H9 (cell line): Measurements from ENCODE around the gene FXYD4. TPM values are rescaled to one million over a fixed set of nuclear protein-coding genes. Genes with fewer than 3 reads are reported as not detected.

Experiments used
- DNase-seq: peaks from one replicate; pipeline ENCODE4 v3.0.0-alpha.2; 2017
- H2AFZ ChIP-seq: one replicate; pipeline ENCODE4 v1.6.1; 2013; ENCODE audit warnings: mild to moderate bottlenecking, low read length, control low read depth, moderate library complexity
- H2AK5ac ChIP-seq: 2 replicates; pipeline ENCODE4 v1.6.1; 2013; ENCODE audit warnings: low read length, control low read depth, mixed read lengths; ENCODE audit not compliant: insufficient read length
- H2BK120ac ChIP-seq: one replicate; pipeline ENCODE4 v1.6.1; 2013; ENCODE audit warnings: low read depth, mild to moderate bottlenecking, low read length, control low read depth, inconsistent platforms; ENCODE audit not compliant: poor library complexity, severe bottlenecking
- H2BK12ac ChIP-seq: 2 replicates; pipeline ENCODE4 v1.6.1; 2013; ENCODE audit warnings: low read length, control low read depth, mixed read lengths, low read depth; ENCODE audit not compliant: insufficient read length
- H2BK15ac ChIP-seq: 2 replicates; pipeline ENCODE4 v1.6.1; 2013; ENCODE audit warnings: low read depth, low read length, control low read depth
- H2BK20ac ChIP-seq: one replicate; pipeline ENCODE4 v1.6.1; 2013; ENCODE audit warnings: low read depth, mild to moderate bottlenecking, low read length, control low read depth, inconsistent platforms; ENCODE audit not compliant: poor library complexity, severe bottlenecking
- H2BK5ac ChIP-seq: 2 replicates; pipeline ENCODE4 v1.6.1; 2013; ENCODE audit warnings: low read length, control low read depth, mixed read lengths; ENCODE audit not compliant: insufficient read length
- H3K14ac ChIP-seq: 2 replicates; pipeline ENCODE4 v1.6.1; 2013; ENCODE audit warnings: low read length, control low read depth; ENCODE audit not compliant: insufficient read depth
- H3K18ac ChIP-seq: 2 replicates; pipeline ENCODE4 v1.6.1; 2013; ENCODE audit warnings: low read depth, mild to moderate bottlenecking, mixed read lengths, low read length, control low read depth; ENCODE audit not compliant: insufficient read length
- H3K23ac ChIP-seq: 2 replicates; pipeline ENCODE4 v1.6.1; 2013; ENCODE audit warnings: low read length, control low read depth, mixed read lengths, low read depth; ENCODE audit not compliant: insufficient read length
- H3K23me2 ChIP-seq: 2 replicates; pipeline ENCODE4 v1.6.1; 2013; ENCODE audit warnings: low read depth, mild to moderate bottlenecking, mixed read lengths, low read length, control low read depth; ENCODE audit not compliant: insufficient read length, poor library complexity, severe bottlenecking
- H3K27ac ChIP-seq: 2 replicates; pipeline ENCODE4 v1.5.1; 2013; ENCODE audit warnings: low read length, control low read depth, mixed read lengths, low read depth; ENCODE audit not compliant: insufficient read length
- H3K27me3 ChIP-seq: 2 replicates; pipeline ENCODE4 v1.6.1; 2013; ENCODE audit warnings: low read length, control low read depth, inconsistent platforms; ENCODE audit not compliant: insufficient read depth
- H3K4ac ChIP-seq: 2 replicates; pipeline ENCODE4 v1.6.1; 2013; ENCODE audit warnings: low read depth, mild to moderate bottlenecking, control low read depth, inconsistent platforms, low read length, moderate library complexity
- H3K4me1 ChIP-seq: 2 replicates; pipeline ENCODE4 v1.6.1; 2013; ENCODE audit warnings: low read length, control low read depth, inconsistent platforms; ENCODE audit not compliant: insufficient read depth
- H3K4me2 ChIP-seq: 2 replicates; pipeline ENCODE4 v1.6.1; 2013; ENCODE audit warnings: low read length, control low read depth, mixed read lengths; ENCODE audit not compliant: insufficient read length, insufficient read depth
- H3K56ac ChIP-seq: 2 replicates; pipeline ENCODE4 v1.6.1; 2013; ENCODE audit warnings: low read depth, mild to moderate bottlenecking, mixed read lengths, low read length, control low read depth; ENCODE audit not compliant: insufficient read length
- H3K79me1 ChIP-seq: 2 replicates; pipeline ENCODE4 v1.6.1; 2013; ENCODE audit warnings: low read depth, mild to moderate bottlenecking, moderate library complexity, low read length, control low read depth, inconsistent platforms; ENCODE audit not compliant: insufficient read depth, poor library complexity, severe bottlenecking
- H3K79me2 ChIP-seq: 2 replicates; pipeline ENCODE4 v1.6.1; 2013; ENCODE audit warnings: low read length, control low read depth, inconsistent platforms; ENCODE audit not compliant: insufficient read depth
- H3K9ac ChIP-seq: 2 replicates; pipeline ENCODE4 v1.6.1; 2013; ENCODE audit warnings: low read length, control low read depth, mixed read lengths; ENCODE audit not compliant: insufficient read length; ENCODE audit errors: extremely low read depth
- H3K9me3 ChIP-seq: one replicate; pipeline ENCODE4 v1.6.1; 2013; ENCODE audit warnings: low read depth, low read length, inconsistent platforms; ENCODE audit not compliant: control insufficient read depth
- H3T11ph ChIP-seq: one replicate; pipeline ENCODE4 v1.6.1; 2013; ENCODE audit warnings: mild to moderate bottlenecking, low read length, control low read depth, inconsistent platforms
- H4K20me1 ChIP-seq: one replicate; pipeline ENCODE4 v1.6.1; 2013; ENCODE audit not compliant: control insufficient read depth, insufficient read length, insufficient read depth
- H4K5ac ChIP-seq: 2 replicates; pipeline ENCODE4 v1.6.1; 2013; ENCODE audit warnings: low read depth, mild to moderate bottlenecking, mixed read lengths, low read length, control low read depth; ENCODE audit not compliant: insufficient read length
- H4K8ac ChIP-seq: replicated peaks from 2 replicates; pipeline ENCODE4 v1.6.1; 2013; ENCODE audit warnings: low read length, control low read depth, mixed read lengths, low read depth; ENCODE audit not compliant: insufficient read length
- H4K91ac ChIP-seq: 2 replicates; pipeline ENCODE4 v1.6.1; 2013; ENCODE audit warnings: low read depth, mild to moderate bottlenecking, moderate library complexity, mixed read lengths, low read length, control low read depth; ENCODE audit not compliant: insufficient read length
- H3K27ac Mint-ChIP-seq, 3 experiments: 2 replicates in 2 of 3; 3 replicates in 1 of 3; pipeline ENCODE4 v1.8.0; 2020 to 2021; ENCODE audit warnings: mixed read lengths in 3 of 3, mild to moderate bottlenecking in 1 of 3, moderate library complexity in 1 of 3
- H3K27me3 Mint-ChIP-seq: 2 replicates; pipeline ENCODE4 v1.8.0; 2021; ENCODE audit warnings: low read depth, mild to moderate bottlenecking, moderate library complexity, mixed read lengths
- H3K36me3 Mint-ChIP-seq, 3 experiments: 2 replicates in 2 of 3; 3 replicates in 1 of 3; pipeline ENCODE4 v1.8.0; 2020 to 2021; ENCODE audit warnings: low read depth in 3 of 3, mixed read lengths in 3 of 3; ENCODE audit not compliant: insufficient read depth in 1 of 3
- H3K4me1 Mint-ChIP-seq, 2 experiments: 2 replicates each; pipeline ENCODE4 v1.8.0; 2020; ENCODE audit warnings: mixed read lengths in 2 of 2
- H3K4me3 Mint-ChIP-seq, 2 experiments: 2 replicates in 1 of 2; 3 replicates in 1 of 2; pipeline ENCODE4 v1.8.0; 2020 to 2021; ENCODE audit warnings: mild to moderate bottlenecking in 2 of 2, mixed read lengths in 2 of 2, moderate library complexity in 1 of 2
- H3K9me3 Mint-ChIP-seq, 2 experiments: 2 replicates in 1 of 2; 3 replicates in 1 of 2; pipeline ENCODE4 v1.8.0; 2020; ENCODE audit warnings: mild to moderate bottlenecking in 2 of 2, mixed read lengths in 2 of 2, moderate library complexity in 1 of 2
- CTCF ChIP-seq: fragments of 200-600 bp; sonication (generic); conservative IDR thresholded peaks from 3 replicates; pipeline ENCODE4 v1.8.0; 2021; ENCODE audit warnings: antibody characterized with exemption, mild to moderate bottlenecking
- WGBS: extraction: QIAGEN DNeasy Blood & Tissue Kit; methylation state at CpG from one replicate; pipeline ENCODE4 v1.1.7; 2013; ENCODE audit warnings: missing lambda C conversion rate, low lambda C conversion rate, mixed read lengths; ENCODE audit not compliant: insufficient read length; ENCODE audit errors: extremely low coverage; 5-methylcytosine and 5-hydroxymethylcytosine counted together
- total RNA-seq: library from RNA; stranded (reverse); gene quantifications from 2 replicates; pipeline ENCODE4 v1.2.1, GENCODE V29; 2021

FXYD4 gene
- total RNA-seq, 1 experiment from 2014 or later: not detected

- Histone ChIP-seq H3K9ac (no peak overlapping the region), H4K5ac (no peak overlapping the region), H4K20me1 (no peaks in the 10 kb centered on the region), H3K79me1 (no peaks in the 10 kb centered on the region), H3K18ac (no peak overlapping the region), H3K9me3 (no peaks in the 10 kb centered on the region), H4K91ac (no peak overlapping the region), H3K56ac (no peak overlapping the region), H3K4ac (no peak overlapping the region), H2AK5ac (no peak overlapping the region), H3K27me3 (no peaks in the 10 kb centered on the region), H3K14ac (no peak overlapping the region), H2BK15ac (no peak overlapping the region), H2AFZ (no peak overlapping the region), H3K79me2 (peaks cover 2% of the 10 kb centered on the region; the same call in 1 of the 2 replicates), H2BK20ac (no peak overlapping the region), H3K23ac (no peak overlapping the region), H2BK12ac (no peak overlapping the region), H3T11ph (no peak overlapping the region), H3K4me2 (no peak overlapping the region), H3K23me2 (no peaks in the 10 kb centered on the region), H4K8ac (no peak overlapping the region), H3K27ac (no peak overlapping the region), H2BK120ac (no peak overlapping the region), H2BK5ac (no peak overlapping the region), H3K4me1 (no peaks in the 10 kb centered on the region)
- Mint-ChIP-seq H3K9me3 (no peaks in the 10 kb centered on the region), H3K4me1 (peaks cover 4% of the 10 kb centered on the region in 2 experiments; a peak in 3 of 4 replicates), H3K4me3 (no peak overlapping the region), H3K36me3 (peaks cover 36 to 53% (median 51%) of the 10 kb centered on the region in 3 experiments), H3K27ac (peak overlapping the region in 1 of 3 experiments; percentile 91; a peak in 2 of 7 replicates), H3K27me3 (no peaks in the 10 kb centered on the region)
- no peak for TF ChIP-seq CTCF
- no CpG with 5 or more reads among the region's 5 CpGs for WGBS
- no peak for DNase-seq
Measured at GRCh38 chr10:43385412-43386004, 14.1 kb downstream of the FXYD4 start.
